NCI-H748 (cell line): ENCODE results near the gene C3orf18.

Source experiments
- DNase-seq: peaks from one replicate; lab custom pipeline; 2025; ENCODE audit not compliant: unreplicated experiment; lab: John Stamatoyannopoulos, UW

Gene C3orf18

GRCh38 chr3:50603261-50604109 lies 35.9 kb upstream of the C3orf18 start:
- DNase-seq: no peak

DNA sequence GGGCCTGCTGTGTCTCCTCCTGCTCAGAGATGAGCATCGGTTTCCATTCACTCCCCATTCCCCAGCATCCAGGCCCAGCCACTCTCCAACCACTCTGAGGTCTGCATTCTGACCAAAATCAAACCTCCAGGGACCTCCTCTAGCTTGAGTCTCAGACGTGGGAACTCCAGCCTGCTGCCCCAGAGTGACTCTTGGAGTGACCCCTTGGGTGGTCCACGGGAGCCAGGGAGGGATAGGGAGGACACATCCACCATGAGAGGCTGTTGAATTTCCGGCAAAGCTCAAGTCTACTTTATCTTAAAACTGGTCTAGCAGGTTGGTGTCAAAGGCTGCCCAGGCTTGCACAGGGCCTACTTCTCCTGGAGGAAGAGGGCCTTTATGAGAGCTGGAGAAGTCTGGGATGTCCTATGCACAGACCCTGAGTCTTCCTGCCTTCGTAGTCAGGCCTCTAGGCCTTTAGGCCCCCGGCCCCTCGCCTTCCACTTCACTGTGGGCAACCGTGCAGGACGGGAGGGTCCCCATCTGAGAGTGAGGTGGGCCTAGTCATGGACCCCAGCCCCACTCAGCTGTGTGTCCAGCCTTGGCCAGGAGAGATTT lies 35.1 kb upstream of the C3orf18 start:
- no peak for DNase-seq

DNA sequence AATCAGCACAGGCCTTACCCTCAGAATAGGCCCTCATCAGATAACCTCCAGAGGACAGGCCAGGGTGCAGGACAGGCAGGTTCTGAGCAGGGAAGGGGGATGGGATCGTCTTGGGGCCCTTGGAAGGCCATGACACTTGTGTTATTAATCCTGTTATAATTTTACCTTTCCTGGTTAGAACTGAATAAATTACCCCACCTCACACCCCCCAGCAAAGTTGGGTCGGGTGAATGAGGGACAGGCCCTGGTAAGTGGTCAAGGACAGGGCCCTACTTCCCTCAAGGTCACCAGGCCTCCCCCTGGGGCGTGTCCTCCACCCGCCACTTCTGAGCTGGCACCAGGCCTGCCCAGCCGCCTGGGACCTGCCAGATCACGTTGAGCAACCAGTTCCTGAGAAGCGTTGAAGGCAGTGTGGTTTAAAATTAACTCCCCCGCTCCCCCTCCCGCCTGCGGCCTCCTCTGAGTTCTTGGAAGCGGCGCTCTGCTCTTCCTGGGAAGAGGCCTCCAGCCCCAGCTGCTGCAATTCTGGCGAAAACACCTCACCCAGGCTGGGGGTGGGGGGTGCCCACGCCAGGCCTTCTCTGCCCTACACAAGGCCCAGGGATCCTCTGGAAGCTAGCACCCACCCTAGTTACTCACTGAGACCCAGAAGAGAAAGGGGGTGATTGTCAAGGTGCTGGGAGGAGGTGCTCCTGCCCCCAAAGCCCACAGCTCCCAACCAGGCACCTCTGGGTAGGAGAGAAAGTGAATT lies 33.5 kb upstream of the C3orf18 start:
- peak; percentile 13 for DNase-seq

DNA sequence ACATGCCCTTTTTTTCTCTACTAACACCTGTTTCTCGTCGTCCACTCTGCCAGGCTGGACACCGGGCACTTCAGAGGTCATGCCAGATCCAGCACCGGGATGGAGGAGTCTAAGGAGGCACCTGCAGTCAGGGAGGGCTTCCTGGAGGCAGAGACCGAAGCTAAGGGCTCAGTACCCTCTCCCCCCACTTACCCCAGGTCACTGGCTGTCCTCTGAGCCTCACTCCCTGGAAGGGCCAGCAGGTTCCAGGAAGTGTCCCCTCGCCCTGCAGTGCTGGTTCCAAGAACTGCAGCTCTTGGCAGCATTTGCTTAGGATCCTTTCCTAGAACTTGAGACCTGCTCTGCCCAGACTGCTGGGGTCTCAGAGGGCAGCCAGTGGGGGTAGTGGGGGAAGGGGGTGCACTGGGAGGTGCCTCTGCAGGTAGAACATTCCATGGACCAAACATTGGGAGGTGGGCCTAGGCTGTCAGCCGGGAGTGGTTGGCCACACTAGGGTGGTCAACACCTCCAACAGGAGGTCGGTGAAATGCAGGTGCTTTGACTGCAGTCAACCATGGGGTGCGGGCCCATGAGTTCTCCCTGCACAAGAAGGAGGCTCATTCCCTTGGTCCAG lies 32.7 kb upstream of the C3orf18 start:
- no peak for DNase-seq

DNA sequence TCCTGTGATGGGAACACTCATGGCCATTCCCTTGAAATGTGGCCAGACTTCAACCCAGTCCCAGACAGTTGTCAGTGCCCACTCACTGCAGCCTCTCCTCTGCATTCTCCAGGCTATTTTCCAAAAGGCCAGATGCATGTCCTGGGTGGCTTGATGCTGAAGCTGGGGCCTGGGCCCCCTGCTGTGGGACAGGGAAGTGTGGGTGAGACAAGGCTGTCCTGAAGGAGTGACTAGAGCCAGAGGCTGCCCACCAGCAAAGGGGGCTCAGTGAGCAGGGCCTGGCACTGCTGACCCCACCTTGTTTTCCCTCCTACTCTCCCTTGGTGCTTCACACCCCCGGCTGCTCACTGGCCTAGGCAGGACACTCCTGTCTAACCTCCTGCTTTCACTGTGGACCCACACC lies 32.2 kb upstream of the C3orf18 start:
- no peak for DNase-seq

GRCh38 chr3:50599115-50599715 lies 31.7 kb upstream of the C3orf18 start:
- no peak for DNase-seq

DNA sequence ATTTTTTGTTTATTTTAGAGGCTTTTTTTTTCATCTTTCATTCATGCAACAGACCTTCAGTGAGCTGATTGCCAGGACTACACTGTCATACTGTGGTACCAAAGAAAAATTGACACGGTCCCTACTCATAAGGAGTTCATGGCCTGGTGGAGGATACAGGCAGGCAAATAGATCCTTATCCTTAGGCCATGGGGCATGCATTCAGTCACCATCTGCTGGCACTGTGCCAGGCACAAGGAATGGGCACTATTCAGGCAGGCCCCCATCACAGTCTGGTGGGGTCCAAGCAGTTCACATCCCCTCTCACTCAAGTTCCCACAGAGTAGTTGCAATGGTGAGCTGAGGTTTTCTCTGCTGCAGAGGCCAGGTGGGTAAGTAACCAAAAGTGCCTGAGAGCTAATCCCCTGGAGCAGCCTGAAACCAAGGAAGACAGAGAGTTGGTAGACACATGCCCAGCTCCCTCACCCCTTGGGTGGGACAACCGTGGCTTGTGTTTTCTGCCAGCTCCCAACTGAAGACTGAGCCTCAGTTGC lies 26.8 kb upstream of the C3orf18 start:
- no peak for DNase-seq

DNA sequence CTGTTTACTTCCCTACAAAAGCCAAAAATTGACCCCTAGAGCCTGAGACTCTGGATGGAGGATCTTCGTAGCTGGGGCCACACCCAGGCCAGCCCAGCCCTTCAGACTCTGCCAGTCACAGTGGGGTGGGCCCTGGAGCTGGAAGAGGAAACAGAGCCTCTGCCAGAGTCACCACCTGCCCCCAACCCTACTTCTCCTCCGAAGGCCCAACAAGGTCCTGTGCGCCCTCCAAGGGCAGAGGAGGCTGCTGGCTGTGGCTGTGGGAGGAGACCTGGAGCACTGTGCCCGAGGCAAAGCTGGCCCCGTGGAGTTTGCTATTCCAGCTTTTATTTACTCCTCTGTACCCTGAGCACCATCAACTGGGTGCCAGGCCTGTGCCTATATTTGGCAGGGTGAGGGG lies 25.0 kb upstream of the C3orf18 start:
- DNase-seq: no peak

GRCh38 chr3:50591196-50591741 lies 23.7 kb upstream of the C3orf18 start:
- no peak for DNase-seq

GRCh38 chr3:50588759-50589433 lies 21.3 kb upstream of the C3orf18 start:
- DNase-seq: no peak

- DNase-seq: no peak
These were observed 20.5 kb upstream of the C3orf18 start for GRCh38 chr3:50587806-50588758.

DNA sequence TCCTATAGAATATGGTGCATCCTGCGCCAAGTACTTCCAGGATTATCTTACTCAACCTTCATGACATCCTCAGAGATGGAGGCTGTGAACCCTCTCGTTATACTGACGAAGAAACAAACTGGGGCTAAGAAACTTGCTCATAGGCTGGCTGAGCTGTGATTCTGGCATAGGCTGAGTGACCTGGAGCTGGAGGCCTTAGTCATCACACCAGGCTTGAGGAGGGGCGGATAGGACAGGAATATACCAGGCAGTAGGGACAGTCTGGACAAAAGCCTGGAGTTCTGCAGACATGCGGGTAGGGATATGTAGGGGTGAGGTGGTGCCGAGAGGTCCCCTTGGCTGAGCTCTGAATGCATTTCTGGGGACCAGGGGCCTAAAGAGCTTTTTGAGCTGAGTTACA lies 19.8 kb upstream of the C3orf18 start:
- DNase-seq: no peak

DNA sequence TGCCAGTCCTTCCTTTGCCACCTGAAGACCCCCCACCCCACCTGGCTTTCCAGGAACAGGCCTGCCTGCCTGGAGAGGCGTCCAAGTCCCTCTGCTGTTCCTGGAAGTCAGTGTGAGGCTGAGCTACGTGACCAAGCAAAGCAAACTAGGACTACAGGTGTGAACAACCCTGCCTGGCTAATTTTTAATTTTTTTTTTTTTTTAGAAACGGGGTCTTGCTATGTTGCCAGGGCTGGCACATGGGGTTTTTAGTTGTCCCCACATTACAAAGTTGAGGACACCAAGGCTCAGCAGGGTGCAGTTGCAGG lies 19.2 kb upstream of the C3orf18 start:
- DNase-seq: no peak

- no peak for DNase-seq
These were observed 18.6 kb upstream of the C3orf18 start for GRCh38 chr3:50585919-50586762.

- no peak for DNase-seq
These were observed 16.8 kb upstream of the C3orf18 start for GRCh38 chr3:50584391-50584790.

DNA sequence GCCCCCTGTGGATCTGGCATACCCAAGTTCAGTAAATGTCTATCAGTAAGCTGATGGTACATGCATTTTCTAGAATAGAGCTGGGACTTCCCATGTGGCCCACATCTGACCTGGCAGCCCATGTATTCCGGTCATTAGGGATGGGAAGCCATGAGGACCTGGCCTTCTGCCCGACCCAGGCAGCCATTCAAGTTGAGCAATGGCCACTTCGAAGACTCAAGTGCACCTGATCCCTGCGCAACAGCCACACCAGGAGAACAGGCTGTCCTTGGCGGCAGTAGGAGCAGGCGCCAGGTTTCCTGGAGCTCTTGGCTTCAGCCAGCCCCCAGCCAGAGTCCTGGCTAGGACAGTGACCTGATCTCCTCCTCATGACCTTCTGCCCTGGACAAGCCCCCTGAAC lies 16.4 kb upstream of the C3orf18 start:
- DNase-seq: no peak

GRCh38 chr3:50582083-50582482 lies 14.5 kb upstream of the C3orf18 start:
- no peak for DNase-seq

DNA sequence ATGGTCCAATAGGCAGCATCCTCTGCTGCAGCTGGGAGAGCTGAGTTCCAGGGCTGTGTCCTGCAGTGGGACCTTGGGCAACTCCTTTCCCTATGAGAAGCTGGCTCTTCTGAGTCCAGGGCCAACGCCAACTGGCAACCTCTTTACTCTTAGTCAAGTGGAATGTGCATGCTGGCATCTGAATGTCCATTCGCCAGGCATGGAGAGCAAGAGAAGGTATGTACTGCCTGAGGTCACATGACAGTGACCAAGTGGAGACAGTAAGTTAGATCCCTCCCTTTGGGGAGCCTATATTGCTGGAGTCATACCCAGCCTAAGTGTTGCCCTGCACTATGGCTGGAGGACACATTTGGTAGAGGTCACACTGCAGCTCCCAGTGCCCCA lies 13.9 kb upstream of the C3orf18 start:
- DNase-seq: no peak
